HG02885 (cell line): ENCODE results near the gene CHRNG.
"Not testable (repeated sequence)": the region's sequence is repeated elsewhere in the genome, so short reads cannot be mapped to it uniquely, and the experiment has no call there.

Source experiments
- ATAC-seq: cut with Tn5 transposase; IDR thresholded peaks from one replicate; pipeline ENCODE4 v1.9.1; 2021; ENCODE audit warnings: mild to moderate bottlenecking; ENCODE audit not compliant: unreplicated experiment, poor library complexity

Gene CHRNG

DNA sequence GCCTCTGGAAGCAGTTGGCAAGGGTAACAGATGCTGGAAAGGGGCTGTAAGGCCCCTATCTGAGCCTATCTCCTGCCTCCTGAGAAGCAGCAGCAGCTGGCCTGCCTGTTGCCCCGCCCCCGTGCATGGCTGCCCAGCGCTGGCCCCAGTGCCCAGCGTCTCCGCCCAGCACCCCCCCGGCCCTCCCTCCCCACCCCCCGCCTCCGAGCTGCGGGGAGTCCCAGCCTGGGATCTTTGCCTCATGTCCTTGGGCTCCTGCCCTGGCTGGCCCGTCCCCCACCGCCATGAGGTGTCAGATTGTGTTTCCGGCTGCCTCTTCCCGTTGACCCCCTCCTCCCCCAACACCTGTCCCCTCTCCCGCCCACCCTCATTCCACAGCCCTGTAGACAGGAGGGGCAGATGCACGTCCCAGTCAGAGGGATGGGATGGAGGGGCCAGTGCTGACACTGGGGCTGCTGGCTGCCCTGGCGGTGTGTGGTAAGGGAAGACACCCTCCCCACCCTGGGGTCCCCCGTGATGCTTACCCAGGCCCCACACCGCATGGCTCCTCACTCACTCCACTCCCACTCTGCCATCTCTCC, 13.6 kb upstream of the CHRNG start, which contains the start of gene CHRND:
CHRND (plus strand) TSS at position 370 of the 581 bp plus-strand sequence; CDS start at position 426, 56 bp downstream.
- no peak for ATAC-seq

DNA sequence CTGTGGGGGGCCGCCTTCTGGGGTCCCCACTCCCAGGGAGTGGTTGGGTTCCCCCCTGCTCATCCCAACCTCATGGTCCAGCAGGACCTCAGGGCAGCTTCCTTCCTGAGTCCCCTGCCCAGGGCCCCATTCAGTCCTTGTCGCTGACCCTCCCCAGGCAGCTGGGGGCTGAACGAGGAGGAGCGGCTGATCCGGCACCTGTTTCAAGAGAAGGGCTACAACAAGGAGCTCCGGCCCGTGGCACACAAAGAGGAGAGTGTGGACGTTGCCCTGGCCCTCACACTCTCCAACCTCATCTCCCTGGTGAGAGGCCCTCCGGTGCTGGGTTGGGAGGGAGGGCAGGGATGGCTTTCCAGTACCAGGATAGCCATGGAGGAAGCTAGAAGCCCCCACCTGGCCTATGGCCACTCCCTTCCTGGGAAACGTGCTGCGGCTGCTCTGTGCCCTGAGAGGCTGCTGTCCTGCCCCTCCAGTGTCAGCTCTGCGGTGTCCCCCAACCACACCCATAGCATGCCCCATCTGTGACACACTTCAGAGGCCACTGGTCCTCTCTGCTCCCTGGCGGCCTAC, 13.0 kb upstream of the CHRNG start:
- no peak for ATAC-seq

DNA sequence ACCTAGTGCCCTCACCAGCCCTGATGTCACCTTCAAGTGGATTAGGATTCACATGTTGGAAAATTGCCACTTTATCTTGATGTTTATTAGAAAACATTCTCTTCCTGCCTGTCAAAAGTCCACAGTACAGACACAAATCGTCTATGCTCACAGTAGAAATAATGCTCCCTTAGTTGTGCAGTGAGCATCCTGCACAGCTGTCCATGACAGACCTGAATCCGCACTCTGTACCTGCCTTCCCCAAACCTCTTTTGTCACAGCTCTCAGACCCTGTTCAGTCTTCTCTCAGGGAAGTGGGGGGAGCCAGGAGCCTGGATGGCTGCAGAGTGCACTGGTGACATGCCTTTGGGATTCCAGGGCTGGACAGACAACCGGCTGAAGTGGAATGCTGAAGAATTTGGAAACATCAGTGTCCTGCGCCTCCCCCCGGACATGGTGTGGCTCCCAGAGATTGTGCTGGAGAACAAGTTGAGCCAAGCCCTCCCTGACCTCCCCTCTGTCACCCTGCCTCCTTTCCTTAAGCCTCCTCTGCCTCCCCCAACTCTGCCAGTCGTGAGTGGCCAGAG, 11.5 kb upstream of the CHRNG start:
- no peak for ATAC-seq

DNA sequence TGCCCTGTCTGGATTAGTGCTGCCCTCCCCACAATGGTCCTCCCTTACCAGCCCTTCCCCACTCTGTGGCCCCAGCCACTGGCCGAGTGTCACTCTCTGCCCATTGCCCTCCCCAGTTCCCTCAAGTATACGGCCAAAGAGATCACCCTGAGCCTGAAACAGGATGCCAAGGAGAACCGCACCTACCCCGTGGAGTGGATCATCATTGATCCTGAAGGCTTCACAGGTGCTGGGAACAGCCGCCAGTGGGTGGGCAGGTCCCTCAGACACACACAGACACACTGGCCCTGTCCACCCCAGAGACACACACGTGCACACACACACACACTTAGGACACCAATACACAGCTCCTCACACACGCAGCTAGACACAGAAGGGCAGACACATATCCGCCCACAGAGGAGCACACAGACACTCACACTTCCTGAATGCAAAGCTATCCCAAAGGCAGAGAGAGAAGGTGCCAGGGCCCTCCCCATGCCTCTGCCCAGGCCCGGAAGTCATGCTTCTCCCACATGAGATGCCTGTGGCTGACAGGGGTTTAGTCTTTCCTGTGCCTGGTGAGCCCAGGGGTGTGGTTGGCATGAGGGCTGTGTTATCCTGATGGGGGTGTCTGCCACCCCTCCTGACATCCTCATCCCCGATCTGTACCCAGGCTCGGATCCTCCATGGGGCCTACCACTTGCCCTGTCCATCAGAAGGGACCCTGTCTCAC, 10.6 kb upstream of the CHRNG start:
- ATAC-seq, result no peak

DNA sequence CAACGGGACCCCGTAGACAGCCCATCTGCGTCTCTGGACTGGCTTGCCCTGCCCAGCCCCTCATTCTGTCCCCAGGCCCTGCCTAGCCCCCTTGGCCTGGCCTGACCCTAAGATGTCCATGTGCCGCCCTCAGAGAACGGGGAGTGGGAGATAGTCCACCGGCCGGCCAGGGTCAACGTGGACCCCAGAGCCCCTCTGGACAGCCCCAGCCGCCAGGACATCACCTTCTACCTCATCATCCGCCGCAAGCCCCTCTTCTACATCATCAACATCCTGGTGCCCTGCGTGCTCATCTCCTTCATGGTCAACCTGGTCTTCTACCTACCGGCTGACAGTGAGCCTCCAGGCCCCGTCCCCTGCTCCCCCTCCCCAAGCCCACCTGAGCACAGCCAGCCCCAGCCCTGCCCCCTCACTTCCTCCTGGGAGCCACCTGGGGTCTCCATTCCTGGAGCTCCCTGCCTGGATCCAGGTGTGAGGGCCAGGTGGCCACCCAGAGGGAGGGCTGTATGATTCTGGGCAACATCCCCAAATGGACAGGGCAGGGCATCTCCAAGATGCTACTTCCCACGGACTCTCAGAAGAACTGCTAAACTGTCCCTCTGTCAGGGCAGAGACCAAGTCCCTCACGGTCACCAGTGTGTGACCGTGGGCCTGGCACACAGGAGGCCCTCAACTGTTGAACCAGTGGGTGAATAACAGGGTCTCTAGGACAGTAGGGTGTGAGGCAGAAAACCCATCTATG, 9.5 kb upstream of the CHRNG start:
- ATAC-seq, result no peak

DNA sequence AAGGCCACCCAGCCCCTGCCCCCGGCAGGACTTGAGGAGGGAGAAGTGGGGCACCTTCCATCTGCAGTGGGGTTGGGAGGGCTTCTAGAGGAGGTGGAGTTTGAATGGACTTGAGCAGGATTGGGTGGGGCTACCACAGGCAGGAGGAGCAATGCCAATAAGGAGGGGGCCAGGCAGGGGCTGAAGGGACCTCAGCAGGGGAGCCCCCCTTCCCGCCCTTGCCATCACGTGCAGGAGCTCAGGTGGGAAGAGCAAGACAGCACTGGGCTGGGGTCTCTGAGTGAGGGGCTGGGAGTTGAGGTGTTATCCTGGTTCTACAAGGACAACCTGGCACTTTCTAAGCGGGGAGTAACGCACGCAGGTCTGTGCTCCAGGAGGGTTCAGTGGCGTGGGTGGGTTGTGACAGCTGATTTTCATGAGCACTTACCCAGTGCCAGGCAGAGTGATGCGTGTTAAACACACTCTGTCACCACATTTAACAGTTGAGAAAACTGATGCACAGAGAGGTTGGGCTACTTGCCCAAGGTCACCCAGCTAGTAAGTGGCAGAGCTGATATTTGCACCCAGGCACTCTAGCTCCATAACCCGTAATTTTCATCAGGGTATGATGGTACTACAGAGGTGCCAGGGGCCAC, 8.7 kb upstream of the CHRNG start:
- ATAC-seq, result no peak

DNA sequence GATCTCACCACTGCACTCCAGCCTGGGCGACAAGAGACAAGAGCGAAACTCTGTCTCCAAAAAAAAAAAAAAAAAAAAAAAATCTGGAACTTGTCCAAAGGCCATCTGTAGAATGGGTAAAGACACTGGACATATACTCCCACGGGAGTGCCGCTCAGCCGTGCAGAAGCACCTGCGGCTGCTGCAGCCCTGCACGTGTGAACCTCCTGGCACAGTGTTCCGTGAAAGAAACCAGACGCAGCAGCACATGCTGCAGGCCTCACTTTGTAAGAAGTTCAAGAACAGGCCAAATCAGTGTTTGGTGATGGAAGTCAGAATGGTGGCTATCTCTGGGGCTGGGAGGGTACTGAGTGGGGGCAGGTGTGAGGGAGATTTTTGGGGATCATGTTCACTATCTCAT, 7.1 kb upstream of the CHRNG start:
- ATAC-seq, result no peak

DNA sequence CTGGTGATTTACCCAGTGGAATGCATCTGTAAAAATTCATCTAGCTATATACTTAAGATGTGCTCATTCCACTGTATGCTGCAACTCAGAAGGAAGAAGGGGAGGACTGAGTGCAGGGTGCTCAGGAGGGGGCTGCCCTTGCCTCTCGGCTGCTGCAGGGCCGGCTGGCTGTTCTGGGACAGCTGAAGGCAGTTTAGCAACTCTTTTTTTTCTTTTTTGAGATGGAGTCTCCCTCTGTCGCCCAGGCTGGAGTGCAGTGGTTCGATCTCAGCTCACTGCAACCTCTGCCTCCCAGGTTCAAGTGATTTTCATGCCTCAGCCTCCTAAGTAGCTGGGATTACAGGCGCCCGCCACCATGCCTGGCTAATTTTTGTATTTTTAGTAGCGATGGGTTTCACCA, 6.7 kb upstream of the CHRNG start:
- not testable (repeated sequence) for ATAC-seq

DNA sequence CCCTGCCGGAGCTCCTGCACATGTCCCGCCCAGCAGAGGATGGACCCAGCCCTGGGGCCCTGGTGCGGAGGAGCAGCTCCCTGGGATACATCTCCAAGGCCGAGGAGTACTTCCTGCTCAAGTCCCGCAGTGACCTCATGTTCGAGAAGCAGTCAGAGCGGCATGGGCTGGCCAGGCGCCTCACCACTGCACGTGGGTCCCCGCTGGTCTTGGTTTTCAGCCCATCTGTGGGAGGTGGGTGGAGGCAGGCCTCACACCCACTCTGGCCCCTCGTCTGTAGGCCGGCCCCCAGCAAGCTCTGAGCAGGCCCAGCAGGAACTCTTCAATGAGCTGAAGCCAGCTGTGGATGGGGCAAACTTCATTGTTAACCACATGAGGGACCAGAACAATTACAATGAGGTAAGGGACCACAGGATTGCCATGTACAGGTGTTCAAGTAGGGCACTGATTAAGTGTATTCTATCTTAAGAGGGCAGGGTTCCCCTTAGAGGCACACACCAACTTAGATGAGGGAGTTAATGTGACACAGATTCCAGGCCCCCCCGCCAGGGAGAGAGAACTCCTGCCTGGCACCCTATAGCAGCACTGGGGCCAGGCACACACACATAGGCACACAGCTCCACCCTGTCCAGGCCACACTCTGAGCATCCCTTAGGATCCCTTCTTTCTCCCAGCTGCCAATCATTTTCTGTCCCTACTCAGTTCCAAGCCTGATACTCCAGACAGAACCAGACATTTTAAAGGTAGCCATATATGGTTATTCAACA, 5.4 kb upstream of the CHRNG start:
- no peak for ATAC-seq

DNA sequence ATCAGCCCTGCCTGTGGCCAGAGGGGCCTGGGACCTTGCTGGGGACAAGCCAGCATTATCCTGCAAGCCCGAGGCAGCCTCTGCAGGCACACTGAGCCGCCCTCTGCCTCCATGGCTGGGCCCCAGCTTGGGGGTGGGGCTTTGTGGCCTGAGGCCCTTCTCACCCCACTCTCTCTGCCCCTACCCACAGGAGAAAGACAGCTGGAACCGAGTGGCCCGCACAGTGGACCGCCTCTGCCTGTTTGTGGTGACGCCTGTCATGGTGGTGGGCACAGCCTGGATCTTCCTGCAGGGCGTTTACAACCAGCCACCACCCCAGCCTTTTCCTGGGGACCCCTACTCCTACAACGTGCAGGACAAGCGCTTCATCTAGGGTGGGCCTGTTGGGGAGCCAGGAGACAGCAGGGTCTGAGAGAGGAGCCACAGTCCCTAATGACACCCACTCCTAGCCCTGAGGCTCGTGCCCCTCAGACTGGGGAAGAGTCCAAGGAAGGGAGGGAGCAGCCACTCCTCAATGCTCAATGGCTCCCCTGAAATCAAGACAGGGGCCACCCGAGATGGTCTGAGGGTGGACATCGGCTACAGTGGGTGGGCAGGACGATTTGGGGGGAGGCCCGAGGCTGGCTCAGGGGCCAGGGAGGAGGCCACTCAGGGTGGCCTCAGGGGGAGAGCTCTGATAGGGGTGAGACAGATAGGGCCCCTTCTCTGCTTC, 4.4 kb upstream of the CHRNG start:
- ATAC-seq, result no peak

DNA sequence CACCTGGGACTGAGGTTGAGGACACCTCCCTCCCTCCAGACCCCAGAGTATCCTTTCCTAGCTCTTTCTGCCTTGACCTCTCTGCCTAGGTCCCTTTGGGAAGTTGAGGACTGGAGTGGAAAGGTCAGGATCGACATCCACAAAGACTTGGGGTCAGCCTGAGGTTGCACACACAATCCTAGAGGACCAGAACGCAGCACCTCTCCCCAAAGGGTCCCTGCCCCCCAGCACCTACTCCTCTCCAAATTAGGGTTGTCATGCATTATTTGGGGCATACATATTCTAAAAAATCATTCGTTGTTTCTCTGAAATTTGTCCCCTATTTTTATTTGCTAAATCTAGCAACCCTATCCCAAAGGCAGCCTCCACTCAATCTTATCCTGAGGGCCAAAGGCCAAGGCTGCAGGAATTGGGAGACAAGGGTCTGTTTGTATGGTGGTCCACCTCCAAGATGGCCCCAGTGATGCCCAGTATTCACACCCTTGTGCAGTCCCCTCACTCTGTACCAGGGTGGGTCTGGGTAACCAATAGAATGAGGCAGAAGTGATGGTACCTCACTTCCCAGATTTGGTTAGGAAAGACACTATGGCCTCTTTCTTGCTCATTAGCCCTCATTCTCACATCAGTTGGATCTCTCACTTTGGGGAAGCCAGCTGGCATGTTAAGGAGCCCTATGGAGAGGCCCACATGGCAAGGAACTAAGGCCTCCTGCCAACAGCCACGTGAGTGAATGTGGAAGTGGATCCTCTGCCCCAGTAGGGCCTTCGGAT, 3.5 kb upstream of the CHRNG start:
- ATAC-seq, result no peak

DNA sequence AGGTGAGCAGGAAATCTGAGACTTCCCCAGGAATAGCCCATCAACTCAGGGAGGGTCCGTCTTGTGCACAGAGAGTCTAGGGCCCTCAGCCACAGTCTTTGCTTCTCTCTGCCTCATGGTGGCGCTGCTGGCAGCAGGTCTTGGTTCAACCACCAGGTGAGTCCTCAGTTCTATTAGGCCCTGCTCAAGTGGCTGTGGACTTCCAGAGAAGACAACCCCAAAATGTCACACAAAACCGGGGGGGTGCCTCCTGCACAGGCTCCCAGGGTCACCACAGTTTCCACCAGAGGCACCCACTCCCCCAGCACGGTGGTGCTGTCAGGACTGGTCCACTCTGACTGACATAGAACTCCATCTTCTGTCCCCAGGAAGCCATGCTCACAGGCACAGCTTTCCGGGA, 2.4 kb upstream of the CHRNG start:
- ATAC-seq, result no peak

DNA sequence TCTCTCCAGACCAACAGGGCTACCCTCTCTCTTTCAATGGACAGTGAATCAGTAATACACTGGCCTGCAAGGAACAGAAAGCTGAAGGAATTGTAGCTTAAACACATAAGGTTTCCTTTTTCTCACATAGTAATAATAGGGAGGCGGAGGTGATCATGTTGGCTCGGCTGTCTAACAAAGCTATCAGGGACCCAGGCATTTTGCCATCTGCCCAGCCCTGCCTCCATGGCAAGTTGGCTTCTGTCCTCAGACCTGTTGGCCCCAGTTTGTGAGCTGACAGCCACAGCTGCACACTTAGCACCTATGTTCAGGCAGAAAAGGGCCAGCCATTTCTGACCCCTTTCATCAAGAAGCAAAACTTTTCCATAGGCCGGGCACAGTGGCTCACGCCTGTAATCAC, 2.0 kb upstream of the CHRNG start:
- no peak for ATAC-seq

DNA sequence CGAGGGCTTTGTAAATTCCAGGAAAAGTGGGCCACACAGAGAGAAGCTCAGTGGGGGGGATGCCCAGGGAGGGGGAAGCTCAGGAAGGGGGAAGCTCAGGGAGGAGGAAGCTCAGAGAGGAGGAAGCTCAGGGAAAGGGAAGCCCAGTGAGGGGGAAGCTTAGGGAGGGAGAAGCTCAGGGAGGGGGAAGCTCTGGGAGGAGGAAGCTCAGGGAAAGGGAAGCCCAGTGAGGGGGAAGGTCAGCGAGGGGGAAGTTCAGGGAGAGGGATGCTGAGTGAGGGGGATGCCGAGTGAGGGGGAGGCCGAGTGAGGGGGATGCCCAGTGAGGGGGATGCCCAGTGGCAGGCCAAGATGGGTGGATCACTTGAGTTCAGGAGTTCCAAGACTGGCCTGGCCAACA, 821 bp upstream of the CHRNG start:
- ATAC-seq, result no peak

DNA sequence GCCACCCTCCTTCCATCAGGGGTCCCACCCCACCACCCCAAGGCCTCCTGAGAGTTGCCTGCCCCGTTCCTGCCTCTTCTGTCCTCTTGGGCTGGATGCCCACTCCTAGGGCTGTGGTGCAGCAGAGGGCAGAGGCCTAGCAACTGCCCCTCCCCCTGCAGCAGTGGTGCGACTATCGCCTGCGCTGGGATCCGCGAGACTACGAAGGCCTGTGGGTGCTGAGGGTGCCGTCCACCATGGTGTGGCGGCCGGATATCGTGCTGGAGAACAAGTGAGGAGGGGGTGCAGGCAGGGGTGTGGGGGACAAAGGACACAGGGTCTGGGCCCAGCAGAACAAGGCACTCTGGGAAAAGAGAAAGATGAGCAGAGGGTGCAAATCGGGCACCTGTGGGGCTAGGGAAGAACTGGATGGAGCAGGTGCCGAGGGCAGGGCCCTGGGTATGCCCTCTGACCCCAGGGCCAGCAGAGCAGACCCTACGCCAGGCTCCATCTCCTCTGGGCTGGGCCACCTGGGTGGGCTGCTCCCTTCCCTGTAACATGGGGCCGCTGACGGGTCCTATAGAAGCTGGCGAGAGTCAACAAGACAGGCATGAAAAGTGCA, 1.0 kb downstream of the CHRNG start:
- ATAC-seq, result no peak

DNA sequence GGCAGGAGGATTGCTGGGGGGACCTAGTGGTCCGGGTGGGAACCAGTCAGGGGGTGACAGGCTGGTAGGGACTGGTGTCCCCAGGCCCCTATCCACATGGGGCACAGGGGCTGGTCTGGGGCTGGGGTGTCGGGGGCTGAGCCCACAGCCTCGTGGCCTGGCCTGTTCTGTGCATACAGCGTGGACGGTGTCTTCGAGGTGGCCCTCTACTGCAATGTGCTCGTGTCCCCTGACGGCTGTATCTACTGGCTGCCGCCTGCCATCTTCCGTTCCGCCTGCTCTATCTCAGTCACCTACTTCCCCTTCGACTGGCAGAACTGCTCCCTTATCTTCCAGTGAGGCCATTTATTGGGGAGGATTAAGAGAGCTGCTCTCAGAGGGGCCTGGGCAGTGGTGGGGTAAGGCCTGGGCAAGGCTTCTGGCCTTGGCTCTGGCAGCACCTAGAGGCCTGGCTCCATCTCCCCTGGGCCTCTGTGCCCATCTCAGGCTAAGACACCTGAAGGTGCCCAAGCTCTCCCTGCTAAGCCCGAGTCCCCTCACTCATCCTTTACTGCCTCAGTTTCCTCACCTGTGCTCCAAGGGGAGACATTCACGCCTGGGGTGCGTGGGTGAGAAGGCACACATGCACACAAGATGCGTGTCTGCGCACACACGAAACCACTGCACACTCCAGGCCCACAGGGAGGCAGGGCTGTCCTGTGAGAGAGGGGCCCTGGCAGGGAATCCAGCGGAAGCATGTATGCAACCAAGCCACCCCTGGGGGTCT, 1.9 kb downstream of the CHRNG start:
- no peak for ATAC-seq

DNA sequence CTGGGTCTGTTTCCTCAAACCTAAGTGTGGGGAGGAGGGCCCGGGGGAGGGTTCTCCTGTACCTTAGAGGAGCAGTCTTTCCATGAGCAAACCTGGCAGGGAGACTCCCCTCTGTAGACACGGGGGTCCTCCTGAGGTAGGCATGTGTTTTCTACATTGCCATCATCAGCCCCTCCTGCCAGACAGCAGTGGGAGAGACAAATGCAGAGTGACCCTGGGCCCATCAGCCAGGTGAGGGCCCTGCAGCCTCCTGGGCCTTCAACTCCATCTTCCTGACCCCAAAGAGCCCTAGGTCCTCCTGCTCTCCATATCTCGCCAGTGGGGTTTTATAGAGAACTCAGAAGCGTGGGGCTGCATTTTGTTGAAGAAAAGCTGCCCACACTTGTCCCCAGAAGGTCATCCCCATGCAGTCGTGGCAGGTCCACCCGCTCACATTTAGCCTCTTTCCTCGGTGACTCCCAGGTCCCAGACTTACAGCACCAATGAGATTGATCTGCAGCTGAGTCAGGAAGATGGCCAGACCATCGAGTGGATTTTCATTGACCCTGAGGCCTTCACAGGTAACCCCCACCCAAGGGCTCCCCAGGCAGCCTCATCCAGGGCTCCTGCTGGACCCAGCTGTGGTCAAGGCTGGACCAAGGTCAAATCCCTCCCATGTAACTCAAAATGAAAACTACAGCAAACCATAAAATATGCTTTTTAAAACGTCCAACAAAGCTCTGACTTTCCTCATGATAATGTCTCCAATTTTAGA, 2.6 kb downstream of the CHRNG start:
- ATAC-seq, result no peak
